Tongue (tissue), 2 donors: ENCODE results near the gene ZFYVE27. TPM values are rescaled to one million over a fixed set of nuclear protein-coding genes. Genes with fewer than 3 reads are reported as not detected.

Experiments
- DNase-seq: peaks from one replicate; pipeline ENCODE4 v3.0.0-alpha.2; 2015
- total RNA-seq: library from RNA; depleted of rRNA; stranded (reverse); fragments of >200 nt; gene quantifications from one replicate; pipeline ENCODE4 v1.2.3, GENCODE V29; 2014

The ZFYVE27 gene
- total RNA-seq, 1 donor from 2014 or later, result 18.1 TPM

DNA sequence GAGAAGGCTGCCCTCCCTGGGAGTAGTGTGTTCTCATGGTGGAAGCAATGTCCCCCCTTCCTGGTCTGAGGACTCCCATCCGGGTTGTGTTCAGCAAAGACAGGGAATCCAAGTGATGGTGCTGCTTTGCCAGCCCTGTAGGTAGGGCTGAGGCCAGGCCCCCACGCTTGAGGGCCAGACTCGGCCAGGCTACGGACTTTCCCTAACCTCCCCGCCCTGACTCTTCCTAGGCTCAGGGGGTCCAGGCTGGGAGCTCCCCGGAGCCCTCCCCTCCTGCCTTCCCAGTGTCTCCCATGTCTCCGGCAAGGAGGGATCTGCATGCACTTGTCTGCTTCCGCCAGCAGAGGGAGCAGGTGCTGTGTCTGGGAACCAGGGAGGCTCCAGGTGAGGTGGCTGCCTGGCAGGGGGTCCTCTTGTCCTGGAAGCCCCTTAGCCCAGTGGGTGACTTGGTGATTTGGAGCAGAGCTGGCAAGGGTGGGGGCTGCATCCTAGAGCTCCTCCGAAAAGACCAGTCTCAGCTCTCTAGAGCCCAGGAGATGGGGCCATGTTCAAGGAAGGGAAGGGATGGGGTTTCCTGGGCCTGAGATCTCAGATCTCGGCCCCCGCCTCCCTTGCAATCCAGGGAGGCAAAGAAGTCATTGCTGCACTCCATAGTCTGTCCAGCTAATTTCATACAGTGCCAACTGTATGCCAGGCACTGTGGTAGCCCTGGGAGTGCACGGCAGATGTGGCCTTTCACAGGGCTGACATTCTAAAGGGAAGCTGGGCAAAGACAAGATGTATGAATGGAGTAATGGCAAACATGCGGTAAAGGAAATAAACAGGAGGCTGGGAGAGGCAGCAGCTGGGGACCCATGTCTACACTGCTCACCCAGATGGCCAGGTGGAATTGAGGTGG lies 55.1 kb downstream of the ZFYVE27 start:
- peak; percentile 77 for DNase-seq

DNA sequence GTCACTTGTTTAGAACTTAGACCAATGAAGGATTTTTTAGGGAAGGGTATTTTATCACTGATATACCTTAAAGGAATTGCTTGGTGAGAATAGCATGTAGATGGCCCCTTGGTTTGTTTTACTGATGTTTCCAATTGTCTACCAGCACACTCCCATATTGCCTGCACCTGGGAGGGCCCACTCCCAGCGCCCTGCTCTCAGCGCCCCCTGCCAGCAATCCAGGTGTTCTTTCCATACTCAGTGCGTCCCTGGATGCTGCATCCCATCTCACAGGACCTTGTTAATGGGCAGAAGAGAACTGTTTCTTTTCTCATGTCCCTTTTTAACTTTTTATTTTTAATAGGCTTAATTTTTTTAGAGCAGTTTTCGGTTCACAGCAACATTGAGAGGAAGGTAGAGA lies 59.0 kb downstream of the ZFYVE27 start:
- no peak for DNase-seq

DNA sequence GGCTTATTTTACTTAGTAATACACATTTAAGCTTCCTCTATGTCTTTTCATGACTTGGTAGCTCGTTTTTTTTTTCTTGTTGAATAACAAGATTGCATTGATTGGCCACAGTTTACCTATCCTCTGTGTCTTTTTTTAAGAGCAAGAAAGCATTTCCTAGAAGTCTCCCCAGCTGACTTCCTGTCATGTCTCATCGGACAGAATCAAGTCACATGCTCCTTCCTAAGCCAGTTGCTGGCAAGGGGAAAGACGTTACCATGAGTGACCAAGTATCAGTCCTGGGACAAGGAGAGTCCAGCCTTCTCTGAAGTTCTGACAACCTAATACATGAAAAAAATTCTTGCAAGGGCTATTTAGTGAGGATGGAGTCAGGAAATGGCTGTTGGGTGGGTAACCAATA lies 59.7 kb downstream of the ZFYVE27 start:
- no peak for DNase-seq

DNA sequence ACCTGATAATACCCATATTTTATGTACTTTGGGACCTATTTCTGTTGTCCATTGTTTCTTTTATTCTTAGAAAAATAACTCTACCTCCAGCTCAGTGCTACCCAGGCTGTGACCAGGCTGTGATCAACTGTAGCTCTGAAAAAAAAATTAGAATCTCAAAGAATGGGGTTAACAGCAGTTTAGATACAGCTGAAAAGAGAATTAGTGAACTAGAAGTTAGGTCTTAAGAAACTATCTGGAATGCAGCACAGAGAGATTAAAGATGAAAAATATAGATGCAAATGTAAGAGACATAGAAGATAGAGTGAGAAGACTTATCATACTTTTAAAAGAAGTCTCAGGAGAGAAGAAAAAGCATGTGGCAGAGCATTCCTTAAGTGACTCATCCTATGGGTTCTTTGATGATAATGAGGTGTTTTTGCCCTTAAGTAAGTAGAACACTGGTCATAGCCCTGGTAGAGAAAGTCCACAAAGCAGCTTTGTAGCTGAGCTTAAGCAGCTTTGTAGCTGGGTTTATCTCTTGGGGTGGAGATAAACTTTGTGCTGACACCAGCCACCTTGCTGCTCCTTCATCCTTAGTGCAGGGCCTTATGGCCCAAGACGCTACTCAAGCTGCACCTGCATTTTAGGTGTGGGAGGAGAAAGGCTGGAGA lies 62.2 kb downstream of the ZFYVE27 start:
- no peak for DNase-seq

DNA sequence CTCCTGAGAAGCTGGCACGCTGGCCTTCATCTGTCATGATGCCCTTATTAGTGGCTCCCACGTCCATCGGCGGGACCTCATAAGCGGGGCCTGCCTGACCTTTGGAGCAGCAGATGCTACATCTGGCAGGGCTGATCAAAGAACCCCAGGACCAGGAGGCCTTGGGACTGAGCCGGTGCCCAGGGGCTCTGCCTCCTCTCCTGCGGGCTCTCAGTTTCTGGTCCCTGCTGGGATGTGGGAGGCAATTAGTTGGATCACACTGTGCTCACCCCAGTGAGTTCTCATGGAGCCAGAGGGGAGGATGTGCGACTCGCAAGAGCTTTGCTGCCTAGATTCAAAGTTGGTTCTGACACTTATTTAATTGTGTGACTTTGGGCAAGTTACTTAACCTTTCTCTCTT lies 63.5 kb downstream of the ZFYVE27 start:
- no peak for DNase-seq

DNA sequence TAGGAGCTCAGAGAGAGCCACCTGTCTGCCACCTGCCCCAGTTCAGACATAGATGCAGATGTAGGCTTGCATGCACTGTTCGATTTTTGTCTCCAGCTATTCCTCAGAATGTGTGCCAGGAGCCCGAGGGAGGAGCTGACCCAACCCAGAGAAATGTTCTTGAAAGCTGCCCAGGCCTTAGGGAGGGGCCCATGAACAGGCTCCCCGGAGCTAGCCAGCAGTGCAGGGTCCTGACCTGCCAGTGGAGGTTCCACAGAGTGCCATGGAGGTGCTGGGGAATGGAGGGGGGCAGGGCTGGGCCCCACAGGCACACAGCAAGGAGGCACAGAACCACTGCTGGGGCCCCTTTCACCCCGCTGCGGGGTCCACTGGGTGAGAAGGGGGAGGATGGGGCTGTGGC lies 64.5 kb downstream of the ZFYVE27 start:
- DNase-seq, result no peak

DNA sequence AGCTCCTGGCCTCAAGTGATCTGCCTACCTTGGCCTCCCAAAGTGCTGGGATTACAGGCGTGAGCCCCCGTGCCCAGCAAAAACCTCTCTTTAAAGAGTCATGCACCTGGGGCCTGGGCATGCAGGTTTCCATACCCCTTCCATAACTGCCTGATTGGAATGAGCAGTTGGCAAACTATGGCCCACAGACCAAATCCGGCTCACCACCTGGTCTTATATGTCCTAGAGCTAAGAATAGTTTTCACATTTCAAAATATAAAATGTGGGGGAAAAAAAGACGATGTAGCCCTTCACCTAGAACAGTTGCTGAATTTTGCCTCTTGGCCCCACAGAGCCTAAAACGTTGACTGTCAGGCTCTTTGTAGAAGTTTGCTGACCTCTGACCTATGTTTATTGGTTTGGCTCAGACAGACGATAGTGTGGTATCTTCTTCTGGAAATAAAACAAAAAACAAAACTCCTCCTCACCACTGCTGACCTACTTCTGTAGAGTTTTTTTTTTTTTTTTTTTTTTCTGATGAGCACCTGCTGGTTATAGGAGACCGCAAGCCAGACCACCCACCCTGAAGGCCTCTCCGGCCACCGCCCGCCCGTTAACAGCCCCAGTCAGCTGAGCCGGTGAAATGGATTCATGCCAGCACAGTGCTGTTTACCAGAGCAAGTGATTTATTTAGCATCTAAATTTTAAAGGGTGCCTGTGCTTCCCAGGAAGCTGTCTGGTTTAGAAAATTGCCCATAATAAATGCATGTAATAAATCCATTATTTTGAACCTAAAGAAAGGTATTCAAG lies 68.4 kb downstream of the ZFYVE27 start:
- peak; percentile 37 for DNase-seq

DNA sequence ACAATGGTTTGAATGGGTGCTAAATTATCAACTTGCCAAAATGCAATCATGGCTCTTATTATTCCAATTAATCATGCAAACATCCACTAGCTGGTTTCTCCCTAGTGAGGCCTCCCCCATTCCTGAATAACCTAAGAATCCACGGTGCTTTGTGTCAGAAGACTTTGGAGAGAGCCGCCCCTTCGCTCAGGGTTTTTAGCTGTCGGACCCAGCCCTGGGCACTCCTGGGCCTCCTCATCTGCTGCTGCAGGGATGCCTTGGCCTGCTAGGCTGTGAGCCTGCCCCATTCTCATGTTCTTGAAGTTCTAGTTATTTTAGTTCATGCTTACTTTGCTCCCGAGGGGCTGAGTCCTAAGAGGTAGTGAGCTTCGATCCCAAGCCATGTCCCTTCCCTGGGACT lies 69.0 kb downstream of the ZFYVE27 start:
- no peak for DNase-seq

DNA sequence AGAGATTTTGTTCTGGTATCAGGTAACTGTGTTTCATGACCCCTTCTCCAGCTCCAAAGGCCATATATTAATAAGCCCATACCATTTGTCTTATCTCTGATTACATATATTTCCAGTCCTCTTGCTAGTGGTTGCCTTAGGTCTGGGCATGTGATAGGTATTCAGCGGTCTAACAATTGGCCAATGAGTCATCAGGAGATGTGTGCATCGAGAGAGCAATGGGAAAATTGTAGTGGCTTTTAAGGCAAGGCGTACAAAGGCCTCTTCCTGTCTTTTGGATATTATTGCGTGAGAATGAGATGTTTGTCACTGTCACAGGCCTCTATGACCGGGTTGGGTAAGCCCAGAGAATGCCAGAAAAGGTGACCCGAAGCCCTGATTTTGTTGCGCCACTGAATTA lies 73.5 kb downstream of the ZFYVE27 start:
- no peak for DNase-seq

Other genes starting within 250 kb of the ZFYVE27 start
- gene MMS19, start 238.7 kb upstream of the ZFYVE27 start, total RNA-seq, result 127 TPM
- 25.1 TPM for gene UBTD1, start 238.2 kb upstream of the ZFYVE27 start, total RNA-seq
- gene ANKRD2, start 164.3 kb upstream of the ZFYVE27 start, total RNA-seq, result 29.7 TPM
- gene HOGA1, start 152.7 kb upstream of the ZFYVE27 start, total RNA-seq, result 7.3 TPM
- 0.82 TPM for gene C10orf62, start 147.4 kb upstream of the ZFYVE27 start, total RNA-seq
- gene MORN4, start 103.6 kb upstream of the ZFYVE27 start, total RNA-seq, result 5.6 TPM
- gene PI4K2A, start 96.5 kb upstream of the ZFYVE27 start, total RNA-seq, result 8.2 TPM
- 12.6 TPM for gene AVPI1, start 49.9 kb upstream of the ZFYVE27 start, total RNA-seq
- gene MARVELD1, start 23.4 kb upstream of the ZFYVE27 start, total RNA-seq, result 24.8 TPM
- gene SFRP5, start 34.9 kb downstream of the ZFYVE27 start, total RNA-seq, result 6.9 TPM
- gene GOLGA7B, start 112.7 kb downstream of the ZFYVE27 start, total RNA-seq, result 0.10 TPM